Neural crest cell (in vitro differentiated cells): Measurements from ENCODE around the gene IRF3. TPM values are rescaled to one million over a fixed set of nuclear protein-coding genes. Genes with fewer than 3 reads are reported as not detected.

ENCODE experiments used
- DNase-seq: peaks from one replicate; pipeline ENCODE4 v3.0.0; 2021; ENCODE audit warnings: low read depth, mixed read lengths, low spot score
- H3K27ac Mint-ChIP-seq: one replicate; pipeline ENCODE4 v1.8.0; 2021; ENCODE audit warnings: mild to moderate bottlenecking, mixed read lengths; ENCODE audit not compliant: unreplicated experiment
- H3K27me3 Mint-ChIP-seq: 2 replicates; pipeline ENCODE4 v1.8.0; 2021; ENCODE audit warnings: low read depth, mild to moderate bottlenecking, mixed read lengths
- H3K36me3 Mint-ChIP-seq: 2 replicates; pipeline ENCODE4 v1.8.0; 2021; ENCODE audit warnings: low read depth, mild to moderate bottlenecking, mixed read lengths
- H3K4me1 Mint-ChIP-seq: 2 replicates; pipeline ENCODE4 v1.8.0; 2021; ENCODE audit warnings: mixed read lengths
- H3K4me3 Mint-ChIP-seq: one replicate; pipeline ENCODE4 v1.8.0; 2021; ENCODE audit warnings: mild to moderate bottlenecking, mixed read lengths
- H3K9me3 Mint-ChIP-seq: 2 replicates; pipeline ENCODE4 v1.8.0; 2021; ENCODE audit warnings: mixed read lengths
- total RNA-seq: library from RNA; stranded (reverse); gene quantifications from 2 replicates; pipeline ENCODE4 v1.2.1, GENCODE V29; 2021
- TF ChIP-seq, protein P1 (sequence below): fragments of 200-600 bp; sonication (generic); conservative IDR thresholded peaks from 2 replicates; pipeline ENCODE4 v1.5.0; 2021; ENCODE audit warnings: antibody characterized with exemption, mild to moderate bottlenecking

IRF3 gene
- total RNA-seq, 1 donor from 2014 or later: 76.0 TPM

DNA sequence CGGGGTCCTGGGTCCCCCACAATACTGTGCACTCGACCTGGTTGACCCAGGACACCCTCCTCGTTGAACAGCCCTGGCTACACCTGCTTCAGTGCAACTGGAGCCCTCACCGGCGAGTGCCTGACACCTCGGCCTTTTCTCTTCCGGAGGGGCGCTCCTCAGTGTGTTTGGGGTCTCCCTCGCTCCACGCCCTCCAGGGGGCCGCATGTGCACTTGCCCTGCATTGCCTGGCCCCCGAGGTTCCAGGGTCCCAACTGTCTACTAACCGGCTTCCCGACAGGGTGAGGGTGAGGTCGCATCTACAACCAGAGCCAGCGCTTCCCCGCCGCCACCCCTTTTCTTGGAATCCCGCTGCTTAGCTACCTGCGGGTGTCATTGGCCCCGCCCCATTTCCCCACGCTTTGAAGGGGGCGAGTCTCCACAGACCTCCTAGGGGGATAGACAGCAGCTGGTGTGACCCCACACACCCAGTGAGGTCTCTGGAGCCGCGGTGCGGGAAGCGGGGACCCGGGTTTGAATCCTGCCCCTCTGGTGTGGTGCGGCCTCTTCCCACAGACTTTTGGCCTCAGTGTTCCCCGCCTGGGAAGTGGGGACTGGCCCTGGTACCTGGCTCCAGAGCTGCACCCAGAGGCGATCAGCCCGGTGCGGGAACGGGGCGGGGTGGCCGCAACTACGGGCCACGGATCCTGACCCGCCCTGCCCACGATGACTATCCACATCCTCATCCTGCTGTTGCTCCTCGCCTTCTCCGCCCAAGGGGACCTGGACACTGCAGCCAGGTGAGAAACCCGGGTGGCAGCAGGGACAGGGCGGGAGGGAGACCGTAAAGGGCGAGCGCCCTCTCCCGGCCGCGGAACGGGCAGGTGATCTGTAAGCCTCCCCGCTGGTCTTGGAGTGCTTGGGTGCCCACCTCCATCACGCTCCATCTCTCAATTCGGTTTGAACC is 23.7 kb upstream of the IRF3 start, which contains the start of gene ADM5:
ADM5 (plus strand) TSS at position 462 of the 946 bp plus-strand sequence; CDS start at position 706, 244 bp downstream.
- no peak for DNase-seq
- Mint-ChIP-seq H3K27ac (peak within 1 kb of the TSS; percentile 73), H3K4me3 (peak within 1 kb of the TSS; percentile 90), H3K27me3 (peaks cover 16% of the 10 kb centered on the region), H3K4me1 (peaks cover 39% of the 10 kb centered on the region), H3K9me3 (no peaks in the 10 kb centered on the region), H3K36me3 (peaks cover 13% of the 10 kb centered on the region)
- TF ChIP-seq, protein P1, sequence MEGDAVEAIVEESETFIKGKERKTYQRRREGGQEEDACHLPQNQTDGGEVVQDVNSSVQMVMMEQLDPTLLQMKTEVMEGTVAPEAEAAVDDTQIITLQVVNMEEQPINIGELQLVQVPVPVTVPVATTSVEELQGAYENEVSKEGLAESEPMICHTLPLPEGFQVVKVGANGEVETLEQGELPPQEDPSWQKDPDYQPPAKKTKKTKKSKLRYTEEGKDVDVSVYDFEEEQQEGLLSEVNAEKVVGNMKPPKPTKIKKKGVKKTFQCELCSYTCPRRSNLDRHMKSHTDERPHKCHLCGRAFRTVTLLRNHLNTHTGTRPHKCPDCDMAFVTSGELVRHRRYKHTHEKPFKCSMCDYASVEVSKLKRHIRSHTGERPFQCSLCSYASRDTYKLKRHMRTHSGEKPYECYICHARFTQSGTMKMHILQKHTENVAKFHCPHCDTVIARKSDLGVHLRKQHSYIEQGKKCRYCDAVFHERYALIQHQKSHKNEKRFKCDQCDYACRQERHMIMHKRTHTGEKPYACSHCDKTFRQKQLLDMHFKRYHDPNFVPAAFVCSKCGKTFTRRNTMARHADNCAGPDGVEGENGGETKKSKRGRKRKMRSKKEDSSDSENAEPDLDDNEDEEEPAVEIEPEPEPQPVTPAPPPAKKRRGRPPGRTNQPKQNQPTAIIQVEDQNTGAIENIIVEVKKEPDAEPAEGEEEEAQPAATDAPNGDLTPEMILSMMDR: peak; percentile 62

DNA sequence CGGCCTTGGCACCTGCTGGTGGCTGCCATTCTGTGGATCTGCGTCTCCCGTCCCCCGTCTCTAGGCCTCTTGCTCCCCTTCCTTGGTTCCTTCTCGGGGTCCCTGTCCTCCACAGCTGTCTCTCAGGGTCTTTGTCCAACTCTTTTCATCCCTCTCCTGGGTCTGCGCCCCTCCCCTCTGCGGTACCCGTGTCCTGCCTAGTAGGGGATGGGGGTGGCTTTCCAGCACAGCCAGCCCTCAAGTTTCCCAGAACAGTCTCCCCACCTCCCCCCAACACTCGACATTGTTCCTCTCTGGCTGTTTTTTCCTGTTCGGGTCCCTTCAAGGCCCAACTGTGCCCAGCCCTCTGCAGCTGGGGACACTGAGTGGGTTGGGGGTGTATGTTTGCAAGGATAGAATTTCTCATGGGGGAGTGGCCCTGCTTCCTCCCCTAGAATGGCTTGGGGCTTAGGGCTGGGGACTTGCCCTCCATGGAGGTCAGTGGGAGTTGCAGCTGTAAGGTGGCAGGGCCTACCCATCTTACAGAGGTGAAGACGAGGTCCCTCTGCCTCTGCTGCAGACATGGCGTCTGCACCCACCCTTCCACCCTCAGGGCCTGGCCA is 23.0 kb upstream of the IRF3 start:
- H3K4me3 Mint-ChIP-seq: peak overlapping the region; percentile 56
- no peak overlapping the region for H3K27ac Mint-ChIP-seq
- no peak for DNase-seq
- peaks cover 39% of the 10 kb centered on the region for H3K4me1 Mint-ChIP-seq
- H3K9me3 Mint-ChIP-seq: no peaks in the 10 kb centered on the region
- H3K27me3 Mint-ChIP-seq: peaks cover 16% of the 10 kb centered on the region
- peaks cover 13% of the 10 kb centered on the region for H3K36me3 Mint-ChIP-seq
- TF ChIP-seq, protein P1: no peak

DNA sequence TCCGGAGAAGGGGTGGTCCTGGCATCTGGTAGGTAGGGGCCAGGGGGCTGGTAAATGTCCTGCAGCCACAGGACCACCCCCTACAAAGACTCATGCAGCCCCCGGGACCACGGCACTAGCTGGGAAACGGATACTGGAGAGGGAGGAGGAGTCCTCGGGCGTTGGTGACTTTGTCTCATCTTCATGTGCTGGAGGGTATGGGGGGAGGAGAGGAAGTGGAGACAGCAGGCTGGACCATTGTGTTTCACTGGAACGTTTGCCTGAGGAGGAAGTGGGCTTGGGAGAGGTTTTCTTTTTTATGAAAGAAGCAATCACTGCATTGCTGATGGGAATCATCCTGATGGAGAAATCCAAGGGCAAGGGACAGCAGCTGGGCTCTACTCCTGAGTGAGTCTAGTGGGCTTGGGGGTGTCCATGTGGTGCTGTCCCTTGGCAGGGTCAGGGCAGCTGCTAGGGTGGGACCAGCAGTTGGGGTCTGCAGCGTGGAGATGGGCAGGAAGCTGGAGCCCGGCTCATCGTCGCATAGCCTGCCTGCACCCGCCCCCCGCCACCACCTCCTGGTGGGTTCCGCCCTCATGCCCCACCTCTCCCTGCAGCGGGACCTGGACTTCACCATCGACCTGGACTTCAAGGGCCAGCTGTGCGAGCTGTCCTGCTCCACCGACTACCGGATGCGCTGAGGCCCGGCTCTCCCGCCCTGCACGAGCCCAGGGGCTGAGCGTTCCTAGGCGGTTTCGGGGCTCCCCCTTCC is 22.1 kb upstream of the IRF3 start:
- no peak for DNase-seq

DNA sequence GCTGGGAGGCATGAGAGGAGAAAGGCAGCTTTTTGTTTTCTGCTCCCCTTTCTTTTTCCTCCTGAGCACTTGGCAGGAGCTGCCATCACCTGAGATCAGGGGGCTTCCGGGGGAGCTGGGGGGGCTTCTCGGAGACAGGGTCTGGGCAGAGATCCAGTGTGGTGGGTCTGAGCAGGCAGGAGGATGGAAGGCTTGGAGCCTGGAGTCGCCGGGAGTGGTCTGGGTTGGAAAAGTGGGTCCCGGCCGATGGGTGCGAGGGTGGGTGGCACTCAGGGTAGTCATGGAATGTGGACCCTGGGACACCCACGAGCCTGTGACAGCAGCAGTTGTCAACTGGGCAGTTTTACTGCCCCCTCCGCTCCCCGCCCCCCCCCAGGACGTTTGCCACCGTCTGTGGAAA is 21.5 kb upstream of the IRF3 start:
- no peaks in the 10 kb centered on the region for H3K9me3 Mint-ChIP-seq
- peaks cover 33% of the 10 kb centered on the region for H3K4me1 Mint-ChIP-seq
- H3K27me3 Mint-ChIP-seq: peaks cover 14% of the 10 kb centered on the region
- H3K4me3 Mint-ChIP-seq: peak overlapping the region; percentile 80
- no peak overlapping the region for H3K27ac Mint-ChIP-seq
- TF ChIP-seq, protein P1: no peak
- H3K36me3 Mint-ChIP-seq: peaks cover 16% of the 10 kb centered on the region
- no peak for DNase-seq

More for the DNA sequence above, 22.1 kb upstream of the IRF3 start:
- no peaks in the 10 kb centered on the region for H3K9me3 Mint-ChIP-seq
- H3K27ac Mint-ChIP-seq: no peak overlapping the region
- H3K27me3 Mint-ChIP-seq: peaks cover 16% of the 10 kb centered on the region
- peaks cover 13% of the 10 kb centered on the region for H3K36me3 Mint-ChIP-seq
- TF ChIP-seq, protein P1: no peak
- H3K4me3 Mint-ChIP-seq: peak overlapping the region; percentile 80
- peaks cover 39% of the 10 kb centered on the region for H3K4me1 Mint-ChIP-seq

DNA sequence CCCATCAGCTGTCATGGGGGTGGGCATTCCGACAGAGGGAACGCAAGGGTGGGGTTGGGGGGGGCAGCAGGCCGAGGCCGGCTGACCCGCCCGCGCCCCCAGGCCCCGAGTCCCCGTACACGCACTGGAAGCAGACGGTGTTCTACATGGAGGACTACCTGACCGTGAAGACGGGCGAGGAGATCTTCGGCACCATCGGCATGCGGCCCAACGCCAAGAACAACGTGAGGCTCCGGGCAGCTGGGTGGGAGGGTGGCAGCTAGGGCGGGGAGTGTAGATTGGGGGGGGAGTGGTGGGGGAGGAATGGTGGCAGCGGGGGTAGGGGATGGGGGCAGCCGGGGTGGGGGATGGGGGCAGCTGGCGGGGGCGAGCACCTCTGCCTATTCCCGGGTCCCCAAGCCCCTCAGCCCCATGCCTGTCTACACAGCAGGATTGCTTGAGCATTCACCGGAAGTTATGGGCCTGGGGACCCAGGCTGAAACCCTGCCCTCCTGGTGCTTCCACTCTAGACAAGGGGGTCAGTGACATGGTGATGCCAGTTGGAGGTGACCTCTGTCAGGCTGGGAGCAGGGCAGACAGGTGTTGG is 20.9 kb upstream of the IRF3 start:
- Mint-ChIP-seq H3K36me3 (peaks cover 16% of the 10 kb centered on the region), H3K4me3 (peak overlapping the region; percentile 80), H3K9me3 (no peaks in the 10 kb centered on the region), H3K4me1 (peaks cover 29% of the 10 kb centered on the region), H3K27me3 (peaks cover 14% of the 10 kb centered on the region), H3K27ac (no peak overlapping the region)
- TF ChIP-seq, protein P1: no peak
- DNase-seq: no peak
